GM12878 (cell line): Measurements from ENCODE around the gene ABCC1. TPM values are rescaled to one million over a fixed set of nuclear protein-coding genes. Genes with fewer than 3 reads are reported as not detected.

Experiments used
- ATAC-seq: fragments of 200-7000 bp; cut with Tn5 transposase; 3 replicates; pipeline ENCODE4 v1.9.1; 2020; ENCODE audit warnings: mild to moderate bottlenecking, moderate library complexity
- BruUV-seq: library from RNA; stranded (reverse); fragments of 400-500 nt; replicated peaks from 2 replicates; lab custom pipeline; 2021; lab: Mats Ljungman, UMichigan
- CTCF ChIA-PET: fragments of 300-600 bp; sonication (Branson Sonifier 250); formaldehyde crosslinking; extraction: SDS; loops from one replicate; lab custom pipeline; 2021; ENCODE audit warnings: inconsistent platforms; lab: Yijun Ruan, JAX
- POLR2A ChIA-PET: fragments of 350-600 bp; formaldehyde crosslinking; extraction: SDS; loops from one replicate; lab custom pipeline; 2021; ENCODE audit warnings: inconsistent platforms; lab: Charles Lee
- RAD21 ChIA-PET: fragments of 300-600 bp; sonication (Branson Sonifier 250); formaldehyde crosslinking; loops from one replicate; lab custom pipeline; 2023; ENCODE audit warnings: antibody characterized with exemption; ENCODE audit not compliant: unreplicated experiment; lab: Charles Lee
- SMC1A ChIA-PET: fragments of 300-600 bp; sonication (Branson Sonifier 250); formaldehyde crosslinking; loops from one replicate; lab custom pipeline; 2023; ENCODE audit not compliant: unreplicated experiment, uncharacterized antibody; lab: Charles Lee
- DNase-seq: peaks from one replicate; pipeline ENCODE4 v3.0.0-alpha.2; 2011; ENCODE audit warnings: low read depth, low spot score
- FAIRE-seq: peaks from 3 replicates; lab custom pipeline; 2011; peaks lifted over from hg19 to GRCh38; lab: Jason Lieb, UNC
- H2AFZ ChIP-seq: 2 replicates; pipeline ENCODE4 v1.6.0; 2011; ENCODE audit warnings: low read depth, low read length, control low read depth; ENCODE audit not compliant: control insufficient read depth
- H3K27ac ChIP-seq: 2 replicates; pipeline ENCODE4 v1.5.1; 2011; ENCODE audit warnings: control low read depth; ENCODE audit not compliant: control insufficient read depth, insufficient read depth
- H3K27me3 ChIP-seq, 2 experiments: replicated peaks in 1 of 2; 2 replicates each; pipeline versions ENCODE4 v1.6.0 to v1.6.1; 2011; ENCODE audit warnings: low read length in 1 of 2; ENCODE audit not compliant: control insufficient read depth in 2 of 2, insufficient read depth in 2 of 2
- H3K36me3 ChIP-seq, 2 experiments: 2 replicates each; pipeline ENCODE4 v1.5.1; 2011; ENCODE audit warnings: low read length in 1 of 2; ENCODE audit not compliant: control insufficient read depth in 2 of 2, insufficient read depth in 2 of 2
- H3K4me1 ChIP-seq: 2 replicates; pipeline ENCODE4 v1.6.1; 2011; ENCODE audit warnings: mild to moderate bottlenecking, low read length, moderate library complexity, mixed read lengths; ENCODE audit not compliant: control insufficient read depth, insufficient read depth
- H3K4me2 ChIP-seq: 2 replicates; pipeline ENCODE4 v1.6.0; 2011; ENCODE audit warnings: control low read depth; ENCODE audit not compliant: control insufficient read depth, insufficient read depth
- H3K4me3 ChIP-seq: fragments of 200-600 bp; sonication (generic); 2 replicates; pipeline ENCODE4 v1.5.1; 2016
- H3K79me2 ChIP-seq: 2 replicates; pipeline ENCODE4 v1.6.0; 2011; ENCODE audit warnings: low read length; ENCODE audit not compliant: control insufficient read depth, insufficient read depth
- H3K9ac ChIP-seq: 2 replicates; pipeline ENCODE4 v1.8.0; 2011; ENCODE audit warnings: low read length, control low read depth, mixed read lengths; ENCODE audit not compliant: control insufficient read depth, insufficient read depth
- H3K9me3 ChIP-seq: replicated peaks from 3 replicates; pipeline ENCODE4 v1.5.1; 2011; ENCODE audit warnings: mild to moderate bottlenecking, low read length; ENCODE audit not compliant: control insufficient read depth, insufficient read depth
- H4K20me1 ChIP-seq: 2 replicates; pipeline ENCODE4 v1.6.0; 2011; ENCODE audit not compliant: control insufficient read depth, insufficient read depth
- ASH2L ChIP-seq: fragments of 300-600, 200-600 bp; sonication (generic); IDR thresholded peaks from 2 replicates; pipeline ENCODE4 v1.6.1; 2017; ENCODE audit warnings: low read depth, mild to moderate bottlenecking, borderline replicate concordance
- ATF2 ChIP-seq: IDR thresholded peaks from 2 replicates; pipeline ENCODE4 v1.6.1; 2012; ENCODE audit warnings: low read length, inconsistent platforms
- CHD4 ChIP-seq: fragments of 200-600 bp; sonication (generic); IDR thresholded peaks from 2 replicates; pipeline ENCODE4 v1.6.1; 2016; ENCODE audit warnings: mild to moderate bottlenecking
- ETV6 ChIP-seq, 2 experiments: fragments of 450-650 bp in 1 of 2; IDR thresholded peaks in 1 of 2; conservative IDR thresholded peaks in 1 of 2; 2 replicates each; pipeline ENCODE4 v1.6.1; 2014; ENCODE audit warnings: antibody characterized with exemption in 1 of 2, borderline replicate concordance in 1 of 2, low read depth in 1 of 2, mild to moderate bottlenecking in 1 of 2, moderate library complexity in 1 of 2
- IRF3 ChIP-seq: fragments of 450-650 bp; IDR thresholded peaks from 2 replicates; pipeline ENCODE4 v1.6.1; 2014; ENCODE audit warnings: mild to moderate bottlenecking
- RB1 ChIP-seq: fragments of 450-650 bp; formaldehyde crosslinking; IDR thresholded peaks from 2 replicates; pipeline ENCODE4 v1.6.1; 2017; ENCODE audit warnings: mild to moderate bottlenecking, borderline replicate concordance
- REST ChIP-seq: IDR thresholded peaks from 2 replicates; pipeline ENCODE4 v1.6.1; 2012; ENCODE audit warnings: mild to moderate bottlenecking, low read depth, low read length
- SUPT20H ChIP-seq: IDR thresholded peaks from 2 replicates; pipeline ENCODE4 v1.6.1; 2011; ENCODE audit warnings: low read depth, mild to moderate bottlenecking, low read length, moderate library complexity, borderline replicate concordance; ENCODE audit not compliant: control insufficient read depth
- TCF12 ChIP-seq: IDR thresholded peaks from 2 replicates; pipeline ENCODE4 v1.6.1; 2011; ENCODE audit warnings: low read depth, mild to moderate bottlenecking, low read length
- ZNF687 ChIP-seq: fragments of 450-650 bp; IDR thresholded peaks from 2 replicates; pipeline ENCODE4 v1.6.1; 2017; ENCODE audit warnings: mild to moderate bottlenecking, moderate library complexity
- WGBS: methylation state at CpG from one replicate; pipeline ENCODE4 v1.1.6; 2016; ENCODE audit warnings: low lambda C conversion rate; ENCODE audit not compliant: insufficient replicate concordance, insufficient coverage; ENCODE audit errors: missing lambda C conversion rate; 5-methylcytosine and 5-hydroxymethylcytosine counted together
- in situ Hi-C: fragments of 300-500 bp; cut with MboI; formaldehyde crosslinking; loops from 9 replicates; pipeline ENCODE4 v1.14.3; 2018; ENCODE audit warnings: mixed read lengths
- intact Hi-C: fragments of 100-400 bp; cut with micrococcal nuclease; formaldehyde crosslinking; loops from one replicate; pipeline ENCODE4 v1.14.2; 2022; ENCODE audit not compliant: unreplicated experiment
- polyA plus RNA-seq, 11 experiments: library from polyadenylated mRNA; depleted of rRNA in 4 of 11; unstranded in 6 of 11; stranded (reverse) in 5 of 11; fragments of >200 nt; fragmentation: Nextera tagmentation in 4 of 11; fragmentation: Illumina TruSeq in 1 of 11; extraction: Ambion mirVana in 4 of 11; extraction: Trizol in 1 of 11; gene quantifications; 1 replicate in 1 of 11; 2 replicates in 10 of 11; pipeline versions ENCODE4 v1.2.1 to v1.2.3, GENCODE V29; 2011 to 2016; ENCODE audit warnings: inconsistent platforms in 2 of 11, missing spikeins in 2 of 11, low read depth in 1 of 11
- total RNA-seq, 4 experiments: library from RNA; depleted of rRNA in 3 of 4; stranded (reverse); fragments of >200 nt in 3 of 4; fragmentation: Illumina TruSeq in 1 of 4; extraction: Trizol in 1 of 4; gene quantifications; 2 replicates each; pipeline versions ENCODE4 v1.2.1 to v1.2.3, GENCODE V29; 2013 to 2021

The ABCC1 gene
- total and polyA plus RNA-seq, 10 of the 15 experiments (the other 5 are each of a cell fraction or from before 2014, with no cell fraction given) = 3.2 to 44.6 (median 14.5) TPM

GRCh38 chr16:16163571-16163970 lies 214.2 kb downstream of the ABCC1 start:
- intact Hi-C loops (no loop called here), in situ Hi-C loops (no loop called here)
- Histone ChIP-seq H3K4me3 (no peak overlapping the region), H3K36me3 (no peaks in the 10 kb centered on the region), H3K9me3 (peaks cover 6% of the 10 kb centered on the region; the same call in 2 of the 3 replicates), H4K20me1 (no peaks in the 10 kb centered on the region), H3K27ac (no peak overlapping the region), H3K4me2 (no peak overlapping the region), H2AFZ (no peak overlapping the region), H3K9ac (no peak overlapping the region), H3K79me2 (no peaks in the 10 kb centered on the region), H3K4me1 (no peaks in the 10 kb centered on the region), H3K27me3 (no peaks in the 10 kb centered on the region)
- ChIA-PET CTCF (interaction anchor here (1.2 kb wide), 1 partner anchor 25 kb away, joined by 4 read pairs; no protein-coding TSS in a partner anchor), RAD21 (no interaction called here), SMC1A (interaction anchor here (0.6 to 1.0 kb wide), 2 partner anchors 28 to 338 kb away, joined by 3 read pairs; no protein-coding TSS in a partner anchor), POLR2A (interaction anchor here (0.6 kb wide), 1 partner anchor 274 kb away, joined by 4 read pairs; no protein-coding TSS in a partner anchor)
- FAIRE-seq (no peak), DNase-seq (no peak), ATAC-seq (no peak)
- no TSS peak for BruUV-seq
- WGBS = 28% methylated on average over 5 of the region's 5 CpGs
- TF ChIP-seq SUPT20H (no peak), RB1 (no peak), ETV6 (conservative IDR thresholded peaks at IDR 0.05 in 1 of 2, IDR thresholded peaks at IDR 0.05 in 1 of 2; ENCODE audit: borderline replicate concordance in 1 of 2, low read depth in 1 of 2) (no peak), ATF2 (no peak), REST (no peak), IRF3 (no peak), ZNF687 (no peak), CHD4 (no peak), ASH2L (no peak), TCF12 (no peak)
